Measurements from ENCODE around the gene SP4.

DNA sequence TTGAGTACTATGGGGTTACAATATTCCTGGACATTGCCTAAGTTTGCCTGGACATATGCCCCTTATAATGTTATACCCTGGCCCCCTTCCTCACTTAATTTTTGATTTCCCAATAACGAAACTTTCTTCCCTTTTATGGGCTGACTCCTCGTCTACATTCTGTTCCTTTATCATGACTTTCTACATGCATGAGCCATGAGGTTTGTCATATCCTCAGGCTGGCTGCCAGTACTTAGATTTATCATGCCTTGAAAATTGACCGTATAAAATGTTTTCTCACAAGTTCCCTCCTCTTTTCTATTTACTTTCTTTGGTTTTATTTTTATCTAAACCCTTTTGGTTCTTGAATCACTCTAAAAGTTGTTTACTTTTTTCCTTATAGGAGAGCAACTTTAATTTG, 119.6 kb downstream of the SP4 start:
- TF ChIP-seq, protein P1, sequence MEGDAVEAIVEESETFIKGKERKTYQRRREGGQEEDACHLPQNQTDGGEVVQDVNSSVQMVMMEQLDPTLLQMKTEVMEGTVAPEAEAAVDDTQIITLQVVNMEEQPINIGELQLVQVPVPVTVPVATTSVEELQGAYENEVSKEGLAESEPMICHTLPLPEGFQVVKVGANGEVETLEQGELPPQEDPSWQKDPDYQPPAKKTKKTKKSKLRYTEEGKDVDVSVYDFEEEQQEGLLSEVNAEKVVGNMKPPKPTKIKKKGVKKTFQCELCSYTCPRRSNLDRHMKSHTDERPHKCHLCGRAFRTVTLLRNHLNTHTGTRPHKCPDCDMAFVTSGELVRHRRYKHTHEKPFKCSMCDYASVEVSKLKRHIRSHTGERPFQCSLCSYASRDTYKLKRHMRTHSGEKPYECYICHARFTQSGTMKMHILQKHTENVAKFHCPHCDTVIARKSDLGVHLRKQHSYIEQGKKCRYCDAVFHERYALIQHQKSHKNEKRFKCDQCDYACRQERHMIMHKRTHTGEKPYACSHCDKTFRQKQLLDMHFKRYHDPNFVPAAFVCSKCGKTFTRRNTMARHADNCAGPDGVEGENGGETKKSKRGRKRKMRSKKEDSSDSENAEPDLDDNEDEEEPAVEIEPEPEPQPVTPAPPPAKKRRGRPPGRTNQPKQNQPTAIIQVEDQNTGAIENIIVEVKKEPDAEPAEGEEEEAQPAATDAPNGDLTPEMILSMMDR (IDR thresholded peaks at IDR 0.05) = no peak
- no peak for TF ChIP-seq POLR2A (IDR thresholded peaks at IDR 0.05)
- no peak for TF ChIP-seq POLR2AphosphoS5 (IDR thresholded peaks at IDR 0.05)

Measured in transverse colon (tissue), 4 donors.